Peyer's patch (tissue), 4 donors: Measurements from ENCODE around the gene SMAP1.

Source experiments
- POLR2A ChIP-seq, 2 donors: fragments of 450-650 bp; IDR thresholded peaks; one replicate each; pipeline ENCODE4 v1.5.1; 2017; ENCODE audit warnings: antibody characterized with exemption in 2 of 2, mild to moderate bottlenecking in 2 of 2, moderate library complexity in 2 of 2
- TF ChIP-seq, protein P1 (sequence below), 6 experiments: fragments of 450-650 bp in 4 of 6; fragments of 200-600 bp in 2 of 6; sonication (generic) in 1 of 6; IDR thresholded peaks; one replicate each; pipeline ENCODE4 v1.5.1; 2017 to 2019; ENCODE audit warnings: antibody characterized with exemption in 6 of 6, mild to moderate bottlenecking in 3 of 6, moderate library complexity in 1 of 6

DNA sequence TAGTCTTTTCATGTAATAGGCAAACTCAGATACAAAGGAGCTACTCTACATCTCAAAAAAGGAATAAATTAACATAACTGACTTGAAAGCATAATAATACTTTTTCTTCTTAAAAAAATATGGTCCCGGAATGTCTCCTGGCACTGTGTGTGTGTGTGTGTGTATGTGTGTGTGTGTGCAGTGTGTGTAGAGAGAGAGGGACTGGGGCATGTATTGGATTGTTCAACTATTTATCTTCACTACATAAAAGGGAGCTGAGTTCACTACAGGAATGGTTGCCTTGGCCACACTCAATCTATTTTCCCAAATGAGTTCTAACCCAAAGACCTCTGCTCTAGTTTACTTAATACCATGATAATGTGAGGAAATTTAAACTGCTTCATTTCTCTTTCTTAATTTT is 238.1 kb downstream of the SMAP1 start:
- TF ChIP-seq, protein P1, sequence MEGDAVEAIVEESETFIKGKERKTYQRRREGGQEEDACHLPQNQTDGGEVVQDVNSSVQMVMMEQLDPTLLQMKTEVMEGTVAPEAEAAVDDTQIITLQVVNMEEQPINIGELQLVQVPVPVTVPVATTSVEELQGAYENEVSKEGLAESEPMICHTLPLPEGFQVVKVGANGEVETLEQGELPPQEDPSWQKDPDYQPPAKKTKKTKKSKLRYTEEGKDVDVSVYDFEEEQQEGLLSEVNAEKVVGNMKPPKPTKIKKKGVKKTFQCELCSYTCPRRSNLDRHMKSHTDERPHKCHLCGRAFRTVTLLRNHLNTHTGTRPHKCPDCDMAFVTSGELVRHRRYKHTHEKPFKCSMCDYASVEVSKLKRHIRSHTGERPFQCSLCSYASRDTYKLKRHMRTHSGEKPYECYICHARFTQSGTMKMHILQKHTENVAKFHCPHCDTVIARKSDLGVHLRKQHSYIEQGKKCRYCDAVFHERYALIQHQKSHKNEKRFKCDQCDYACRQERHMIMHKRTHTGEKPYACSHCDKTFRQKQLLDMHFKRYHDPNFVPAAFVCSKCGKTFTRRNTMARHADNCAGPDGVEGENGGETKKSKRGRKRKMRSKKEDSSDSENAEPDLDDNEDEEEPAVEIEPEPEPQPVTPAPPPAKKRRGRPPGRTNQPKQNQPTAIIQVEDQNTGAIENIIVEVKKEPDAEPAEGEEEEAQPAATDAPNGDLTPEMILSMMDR (IDR thresholded peaks at IDR 0.05), result no peak
- no peak for TF ChIP-seq POLR2A (IDR thresholded peaks at IDR 0.05)
